ENCODE results near the gene RXRA.

DNA sequence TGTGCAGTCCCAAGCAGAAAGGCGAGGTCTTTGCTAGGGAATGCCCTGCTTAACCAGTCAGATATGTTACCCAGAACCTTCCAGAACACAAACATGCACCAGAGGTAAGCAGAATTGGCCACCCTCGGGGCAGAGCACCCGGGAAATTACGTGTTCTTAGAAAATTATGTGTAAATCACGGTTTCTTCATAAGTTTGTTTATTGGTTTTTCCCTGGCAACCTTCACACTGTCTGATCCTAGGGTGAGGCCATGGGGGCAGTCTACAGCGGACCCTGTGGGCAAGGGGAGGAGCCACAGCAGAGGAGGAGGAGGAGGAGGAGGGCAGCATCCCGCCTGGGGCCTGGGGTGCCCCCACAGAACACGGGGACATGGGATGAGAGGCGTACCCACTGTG lies 31.4 kb downstream of the RXRA start:
- TF ChIP-seq SIN3A (IDR thresholded peaks at IDR 0.05; ENCODE audit: borderline replicate concordance, insufficient read depth, low read length), result no peak
- no peak for TF ChIP-seq POLR2AphosphoS5 (IDR thresholded peaks at IDR 0.05; ENCODE audit: low read depth, low read length)
